SH-SY5Y (cell line): Measurements from ENCODE around the gene CASQ2.

Experiments used
- GATA2 ChIP-seq: IDR thresholded peaks from 2 replicates; pipeline ENCODE4 v1.6.1; 2011; ENCODE audit warnings: mild to moderate bottlenecking, low read depth, low read length
- GATA3 ChIP-seq: IDR thresholded peaks from 2 replicates; pipeline ENCODE4 v1.6.1; 2011; ENCODE audit warnings: low read depth, mild to moderate bottlenecking, low read length, moderate library complexity

DNA sequence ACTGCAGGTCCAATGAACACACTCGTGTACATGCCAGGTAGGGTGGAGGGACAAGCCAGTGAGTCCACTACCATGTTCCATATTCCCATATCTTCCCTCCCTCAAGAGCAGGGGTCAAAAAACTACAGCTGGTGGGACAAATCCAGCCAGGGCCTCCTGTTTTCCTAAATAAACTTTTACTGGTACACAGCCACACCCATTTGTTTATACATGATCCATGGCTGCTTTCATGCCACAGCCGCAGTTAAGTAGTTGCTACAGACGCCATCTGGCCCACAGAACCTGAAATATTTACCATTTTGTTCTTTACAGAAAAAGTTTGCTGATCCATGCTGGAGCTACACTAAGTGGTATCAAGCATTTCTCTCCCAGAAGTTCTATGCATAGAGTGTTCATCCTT, 42.4 kb downstream of the CASQ2 start:
- TF ChIP-seq GATA3 (no peak), GATA2 (no peak)
